GM18519 (cell line): ENCODE measurements around the gene TWF2.

Experiments
- ATAC-seq: cut with Tn5 transposase; IDR thresholded peaks from one replicate; pipeline ENCODE4 v1.9.1; 2021; ENCODE audit warnings: mild to moderate bottlenecking, moderate library complexity; ENCODE audit not compliant: unreplicated experiment, low FRiP score

The TWF2 gene

GRCh38 chr3:52225452-52226228 is 13.3 kb downstream of the TWF2 start, which contains the start of gene TLR9:
Gene TLR9, minus strand, starts transcription at chr3:52225645. Its CDS starts 116 bp downstream, at chr3:52225529.
- ATAC-seq: peak; percentile 34

- no peak for ATAC-seq
Observed at GRCh38 chr3:52223449-52224408, 15.2 kb downstream of the TWF2 start.

GRCh38 chr3:52222319-52223221 is 16.4 kb downstream of the TWF2 start:
- no peak for ATAC-seq

- no peak for ATAC-seq
Observed at GRCh38 chr3:52221563-52222318, 17.2 kb downstream of the TWF2 start.

- no peak for ATAC-seq
Observed at GRCh38 chr3:52221141-52221562, 17.8 kb downstream of the TWF2 start.

- ATAC-seq: no peak
Observed at GRCh38 chr3:52220380-52221026, 18.5 kb downstream of the TWF2 start.

- no peak for ATAC-seq
Observed at GRCh38 chr3:52218937-52219650, 19.9 kb downstream of the TWF2 start.

- ATAC-seq: no peak
Observed at GRCh38 chr3:52218454-52218853, 20.5 kb downstream of the TWF2 start.

- ATAC-seq: no peak
Observed at GRCh38 chr3:52218026-52218425, 20.9 kb downstream of the TWF2 start.

- no peak for ATAC-seq
Observed at GRCh38 chr3:52217409-52217805, 21.6 kb downstream of the TWF2 start.

GRCh38 chr3:52216585-52217408 is 22.2 kb downstream of the TWF2 start:
- no peak for ATAC-seq

- ATAC-seq: no peak
Observed at GRCh38 chr3:52215351-52215750, 23.6 kb downstream of the TWF2 start.

- ATAC-seq: no peak
Observed at GRCh38 chr3:52213901-52214300, 25.1 kb downstream of the TWF2 start.

GRCh38 chr3:52213005-52213404 is 26.0 kb downstream of the TWF2 start:
- ATAC-seq: no peak

- ATAC-seq: no peak
Observed at GRCh38 chr3:52211268-52211891, 27.6 kb downstream of the TWF2 start.

GRCh38 chr3:52210550-52211046 is 28.4 kb downstream of the TWF2 start:
- no peak for ATAC-seq

- no peak for ATAC-seq
Observed at GRCh38 chr3:52210037-52210436, 28.9 kb downstream of the TWF2 start.
